ENCODE results near the gene CENPX.

- TF ChIP-seq, protein P1, sequence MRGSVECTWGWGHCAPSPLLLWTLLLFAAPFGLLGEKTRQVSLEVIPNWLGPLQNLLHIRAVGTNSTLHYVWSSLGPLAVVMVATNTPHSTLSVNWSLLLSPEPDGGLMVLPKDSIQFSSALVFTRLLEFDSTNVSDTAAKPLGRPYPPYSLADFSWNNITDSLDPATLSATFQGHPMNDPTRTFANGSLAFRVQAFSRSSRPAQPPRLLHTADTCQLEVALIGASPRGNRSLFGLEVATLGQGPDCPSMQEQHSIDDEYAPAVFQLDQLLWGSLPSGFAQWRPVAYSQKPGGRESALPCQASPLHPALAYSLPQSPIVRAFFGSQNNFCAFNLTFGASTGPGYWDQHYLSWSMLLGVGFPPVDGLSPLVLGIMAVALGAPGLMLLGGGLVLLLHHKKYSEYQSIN (CRISPR knock-in tag; IDR thresholded peaks at IDR 0.05; ENCODE audit: borderline replicate concordance): no peak
- TF ChIP-seq RFXAP (CRISPR knock-in tag; IDR thresholded peaks at IDR 0.05; ENCODE audit: borderline replicate concordance) (no peak), MAZ (IDR thresholded peaks at IDR 0.05; ENCODE audit: borderline replicate concordance, low read depth, low read length) (no peak), MAZ (CRISPR knock-in tag; IDR thresholded peaks at IDR 0.05; ENCODE audit: low read depth) (no peak)
These were observed 26.9 kb upstream of the CENPX start for GRCh38 chr17:82049521-82049971.

Measured in HepG2 (cell line).